ENCODE measurements around the gene IRGQ.
"Not testable (repeated sequence)": the region's sequence is repeated elsewhere in the genome, so short reads cannot be mapped to it uniquely, and the experiment has no call there.

Gene IRGQ

GRCh38 chr19:43555185-43555770, 40.7 kb downstream of the IRGQ start:
- peak; percentile 90 for TF ChIP-seq CTCF (conservative IDR thresholded peaks at IDR 0.05; ENCODE audit: low read length)
- no peak overlapping the region for H3K4me3 ChIP-seq (ENCODE audit: low read length)
- DNase-seq (ENCODE audit: low read depth) = peak; percentile 68

- no peak overlapping the region for H3K4me3 ChIP-seq (ENCODE audit: low read length)
- DNase-seq (ENCODE audit: low read depth) = no peak
- TF ChIP-seq CTCF (conservative IDR thresholded peaks at IDR 0.05; ENCODE audit: low read length) = no peak
Measured at GRCh38 chr19:43554317-43554895, 41.5 kb downstream of the IRGQ start.

- H3K4me3 ChIP-seq (ENCODE audit: low read length) = no peak overlapping the region
- TF ChIP-seq CTCF (conservative IDR thresholded peaks at IDR 0.05; ENCODE audit: low read length) = no peak
- no peak for DNase-seq (ENCODE audit: low read depth)
Measured at GRCh38 chr19:43553656-43554055, 42.3 kb downstream of the IRGQ start.

- DNase-seq (ENCODE audit: low read depth) = no peak
- no peak for TF ChIP-seq CTCF (conservative IDR thresholded peaks at IDR 0.05; ENCODE audit: low read length)
- no peak overlapping the region for H3K4me3 ChIP-seq (ENCODE audit: low read length)
Measured at GRCh38 chr19:43552616-43553015, 43.3 kb downstream of the IRGQ start.

GRCh38 chr19:43552198-43552450, 43.8 kb downstream of the IRGQ start:
- no peak for DNase-seq (ENCODE audit: low read depth)
- no peak for TF ChIP-seq CTCF (conservative IDR thresholded peaks at IDR 0.05; ENCODE audit: low read length)
- no peak overlapping the region for H3K4me3 ChIP-seq (ENCODE audit: low read length)

- no peak for DNase-seq (ENCODE audit: low read depth)
- TF ChIP-seq CTCF (conservative IDR thresholded peaks at IDR 0.05; ENCODE audit: low read length) = no peak
- H3K4me3 ChIP-seq (ENCODE audit: low read length) = no peak overlapping the region
Measured at GRCh38 chr19:43551399-43552197, 44.3 kb downstream of the IRGQ start.

GRCh38 chr19:43548706-43549105, 47.2 kb downstream of the IRGQ start:
- no peak overlapping the region for H3K4me3 ChIP-seq (ENCODE audit: low read length)
- DNase-seq (ENCODE audit: low read depth) = no peak
- no peak for TF ChIP-seq CTCF (conservative IDR thresholded peaks at IDR 0.05; ENCODE audit: low read length)

- H3K4me3 ChIP-seq (ENCODE audit: low read length) = not testable (repeated sequence)
Measured at GRCh38 chr19:43547926-43548325, 48.0 kb downstream of the IRGQ start.

More at GRCh38 chr19:43547926-43548325, 48.0 kb downstream of the IRGQ start:
- DNase-seq (ENCODE audit: low read depth) = not testable (repeated sequence)

Measured in AG10803 (cell line).